ENCODE results near the gene KDM6A.

The KDM6A gene

DNA sequence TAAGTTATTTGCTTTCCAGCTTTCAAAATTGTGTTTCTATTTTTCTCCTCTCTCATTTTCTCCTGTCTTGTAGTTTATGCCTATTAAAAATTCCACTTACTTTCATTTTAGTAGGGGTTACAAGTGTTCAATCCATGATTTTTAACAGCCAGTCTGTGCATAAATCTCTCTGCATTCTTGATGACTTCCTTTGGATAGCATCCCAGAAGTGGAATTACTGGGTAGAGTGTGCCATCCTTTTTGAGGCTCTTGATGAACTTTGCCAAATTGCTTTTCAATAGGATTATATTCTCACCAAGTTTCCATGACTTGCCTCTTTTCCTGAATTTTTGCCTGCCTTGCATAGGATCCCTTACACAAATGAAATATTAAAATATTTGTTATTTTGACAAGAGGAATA, 269.2 kb downstream of the KDM6A start:
- H3K4me3 ChIP-seq (ENCODE audit: low read length in 2 of 2): no peak overlapping the region
- H3K36me3 ChIP-seq (ENCODE audit: control insufficient read depth in 2 of 2, insufficient read depth in 2 of 2, low read length in 2 of 2): no peaks in the 10 kb centered on the region
- peaks cover 0 to 2% of the 10 kb centered on the region in 2 donors for H3K27me3 ChIP-seq (ENCODE audit: control insufficient read depth in 1 of 2, insufficient read depth in 2 of 2, low read length in 2 of 2)
- no peaks in the 10 kb centered on the region for H3K9me3 ChIP-seq (ENCODE audit: control insufficient read depth in 2 of 2, low read length in 2 of 2)
- no peaks in the 10 kb centered on the region for H3K4me1 ChIP-seq (ENCODE audit: control insufficient read depth, insufficient read depth, low read length)
- no peak overlapping the region for H3K9ac ChIP-seq (ENCODE audit: low read length in 2 of 2)
- no peak overlapping the region for H3K27ac ChIP-seq (ENCODE audit: low read length)

DNA sequence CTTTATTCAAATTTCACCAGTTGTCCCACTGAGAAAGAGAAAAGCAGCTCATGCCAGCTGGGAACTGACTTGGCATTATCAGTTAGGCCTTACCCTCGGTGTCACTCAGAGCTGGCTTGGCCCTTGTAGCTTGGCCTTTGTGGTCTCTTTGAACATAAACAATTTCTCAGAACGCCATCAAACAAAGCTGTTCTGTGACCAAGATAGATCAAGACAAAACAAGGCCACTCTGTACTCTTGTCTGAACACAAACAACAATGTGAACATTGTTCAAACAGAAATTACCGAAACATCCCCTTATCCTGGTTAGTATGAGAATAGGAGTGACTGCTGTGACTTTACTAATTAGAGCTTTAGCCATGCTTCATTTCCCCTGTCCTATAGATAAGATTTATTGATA, 270.5 kb downstream of the KDM6A start:
- H3K27ac ChIP-seq (ENCODE audit: low read length): no peak overlapping the region
- no peak overlapping the region for H3K4me3 ChIP-seq (ENCODE audit: low read length in 2 of 2)

DNA sequence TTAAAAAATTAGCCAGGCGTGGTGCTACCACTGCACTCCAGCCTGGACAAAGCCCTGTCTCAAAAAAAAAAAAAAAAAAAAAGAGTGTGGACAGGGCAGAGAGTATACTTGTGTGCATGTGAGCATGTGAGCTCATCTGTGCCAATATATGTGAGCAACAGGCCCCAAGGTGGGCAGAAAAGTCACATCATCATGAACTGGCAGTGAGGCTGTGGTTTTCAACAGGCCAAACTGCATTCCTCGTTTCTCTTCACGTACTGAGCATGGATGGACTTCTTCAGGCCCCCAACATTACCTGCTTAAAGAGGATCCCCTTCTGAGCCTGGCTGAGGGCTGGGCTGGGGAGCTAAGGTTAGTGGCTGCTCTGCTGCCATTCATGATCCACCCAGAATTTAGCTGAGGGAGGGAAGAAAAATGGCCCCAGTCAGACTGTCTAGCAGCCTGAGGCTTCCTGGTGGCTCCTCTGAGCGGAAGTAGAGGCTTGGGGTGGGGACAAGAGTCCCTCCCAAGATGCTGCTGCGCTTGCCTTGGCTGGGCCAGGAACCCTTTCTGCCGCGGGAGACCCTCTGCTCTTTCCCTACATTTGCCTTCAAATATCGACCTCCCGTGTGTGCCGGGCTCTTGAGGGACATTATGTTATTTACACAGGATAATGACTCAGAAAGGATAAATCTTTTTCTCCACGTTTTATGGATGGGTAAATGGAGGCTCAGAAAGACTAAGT, 272.7 kb downstream of the KDM6A start:
- no peaks in the 10 kb centered on the region for H3K9me3 ChIP-seq (ENCODE audit: control insufficient read depth in 2 of 2, low read length in 2 of 2)
- H3K27me3 ChIP-seq (ENCODE audit: control insufficient read depth in 1 of 2, insufficient read depth in 2 of 2, low read length in 2 of 2): peaks cover 0 to 8% of the 10 kb centered on the region in 2 donors
- no peak overlapping the region for H3K9ac ChIP-seq (ENCODE audit: low read length in 2 of 2)
- H3K4me1 ChIP-seq (ENCODE audit: control insufficient read depth, insufficient read depth, low read length): no peaks in the 10 kb centered on the region
- H3K27ac ChIP-seq (ENCODE audit: low read length): no peak overlapping the region
- no peak overlapping the region for H3K4me3 ChIP-seq (ENCODE audit: low read length in 2 of 2)
- no peaks in the 10 kb centered on the region for H3K36me3 ChIP-seq (ENCODE audit: control insufficient read depth in 2 of 2, insufficient read depth in 2 of 2, low read length in 2 of 2)

More for the DNA sequence above, 270.5 kb downstream of the KDM6A start:
- no peaks in the 10 kb centered on the region for H3K36me3 ChIP-seq (ENCODE audit: control insufficient read depth in 2 of 2, insufficient read depth in 2 of 2, low read length in 2 of 2)
- H3K4me1 ChIP-seq (ENCODE audit: control insufficient read depth, insufficient read depth, low read length): no peaks in the 10 kb centered on the region
- H3K9ac ChIP-seq (ENCODE audit: low read length in 2 of 2): no peak overlapping the region
- peaks cover 0 to 2% of the 10 kb centered on the region in 2 donors for H3K27me3 ChIP-seq (ENCODE audit: control insufficient read depth in 1 of 2, insufficient read depth in 2 of 2, low read length in 2 of 2)
- H3K9me3 ChIP-seq (ENCODE audit: control insufficient read depth in 2 of 2, low read length in 2 of 2): no peaks in the 10 kb centered on the region

DNA sequence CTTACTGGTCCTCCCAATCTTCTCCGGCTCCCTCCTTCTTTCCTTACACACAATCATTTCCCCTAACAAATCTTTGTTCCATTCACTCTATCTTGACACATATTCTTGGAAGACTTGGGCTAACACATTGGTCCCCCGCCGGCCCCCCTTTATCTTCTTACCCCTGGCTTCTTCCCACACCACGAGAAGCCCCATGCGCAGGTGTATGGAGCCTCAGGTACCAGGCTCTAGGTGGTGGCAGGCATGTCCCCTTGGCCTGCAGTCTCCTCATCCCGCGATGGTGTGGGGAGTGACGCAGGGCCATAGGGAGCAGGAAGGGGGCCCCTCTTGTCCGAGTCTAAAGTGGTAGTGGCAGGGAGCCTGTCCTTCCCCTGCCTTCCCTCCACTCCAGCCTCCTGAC, 277.8 kb downstream of the KDM6A start:
- H3K9ac ChIP-seq (ENCODE audit: low read length in 2 of 2): no peak overlapping the region
- H3K27me3 ChIP-seq (ENCODE audit: control insufficient read depth in 1 of 2, insufficient read depth in 2 of 2, low read length in 2 of 2): peaks cover 0 to 8% of the 10 kb centered on the region in 2 donors
- no peaks in the 10 kb centered on the region for H3K36me3 ChIP-seq (ENCODE audit: control insufficient read depth in 2 of 2, insufficient read depth in 2 of 2, low read length in 2 of 2)
- no peak overlapping the region for H3K4me3 ChIP-seq (ENCODE audit: low read length in 2 of 2)
- H3K4me1 ChIP-seq (ENCODE audit: control insufficient read depth, insufficient read depth, low read length): no peaks in the 10 kb centered on the region
- no peaks in the 10 kb centered on the region for H3K9me3 ChIP-seq (ENCODE audit: control insufficient read depth in 2 of 2, low read length in 2 of 2)
- H3K27ac ChIP-seq (ENCODE audit: low read length): no peak overlapping the region

DNA sequence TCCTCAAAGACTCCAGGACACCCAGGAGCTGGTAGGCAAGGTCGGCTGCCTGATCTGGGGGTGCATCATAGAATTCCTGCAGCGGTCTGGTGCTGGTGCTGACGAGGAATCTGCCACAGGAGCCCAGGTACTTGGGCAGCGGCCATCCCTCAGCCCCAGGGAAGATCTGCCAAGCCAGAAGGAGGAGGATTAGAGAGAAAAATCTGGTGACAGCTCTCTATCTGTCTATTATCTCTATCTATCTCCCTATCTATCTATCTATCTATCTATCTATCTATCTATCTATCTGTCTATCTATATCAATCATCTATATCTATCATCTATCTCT, 281.0 kb downstream of the KDM6A start:
- Histone ChIP-seq H3K27me3 (ENCODE audit: control insufficient read depth in 1 of 2, insufficient read depth in 2 of 2, low read length in 2 of 2) (peaks cover 0 to 10% of the 10 kb centered on the region in 2 donors), H3K36me3 (ENCODE audit: control insufficient read depth in 2 of 2, insufficient read depth in 2 of 2, low read length in 2 of 2) (no peaks in the 10 kb centered on the region), H3K27ac (ENCODE audit: low read length) (no peak overlapping the region), H3K9ac (ENCODE audit: low read length in 2 of 2) (no peak overlapping the region), H3K9me3 (ENCODE audit: control insufficient read depth in 2 of 2, low read length in 2 of 2) (no peaks in the 10 kb centered on the region), H3K4me1 (ENCODE audit: control insufficient read depth, insufficient read depth, low read length) (no peaks in the 10 kb centered on the region), H3K4me3 (ENCODE audit: low read length in 2 of 2) (no peak overlapping the region)

DNA sequence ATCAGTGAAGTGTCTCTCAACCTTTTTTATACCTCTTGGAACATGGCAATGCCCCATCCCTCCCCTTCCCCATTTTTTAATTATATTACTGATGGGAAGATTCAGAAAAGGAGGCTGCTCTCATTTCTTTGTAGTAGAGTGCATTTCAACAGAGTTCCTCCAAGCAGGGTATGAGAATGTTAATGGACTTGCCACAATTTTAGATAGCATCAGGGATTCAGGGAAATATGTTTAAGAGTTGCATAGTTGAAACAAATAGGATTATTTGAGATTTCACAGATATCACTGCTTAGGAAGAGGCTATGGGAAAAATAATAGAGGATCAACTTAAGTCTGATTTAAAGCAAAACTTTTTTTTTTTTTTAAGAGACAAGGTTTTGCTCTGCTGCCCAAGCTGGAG, 281.5 kb downstream of the KDM6A start:
- Histone ChIP-seq H3K4me1 (ENCODE audit: control insufficient read depth, insufficient read depth, low read length) (no peaks in the 10 kb centered on the region), H3K9me3 (ENCODE audit: control insufficient read depth in 2 of 2, low read length in 2 of 2) (no peaks in the 10 kb centered on the region), H3K36me3 (ENCODE audit: control insufficient read depth in 2 of 2, insufficient read depth in 2 of 2, low read length in 2 of 2) (no peaks in the 10 kb centered on the region), H3K9ac (ENCODE audit: low read length in 2 of 2) (no peak overlapping the region), H3K27ac (ENCODE audit: low read length) (no peak overlapping the region), H3K27me3 (ENCODE audit: control insufficient read depth in 1 of 2, insufficient read depth in 2 of 2, low read length in 2 of 2) (peaks cover 0 to 6% of the 10 kb centered on the region in 2 donors), H3K4me3 (ENCODE audit: low read length in 2 of 2) (no peak overlapping the region)

DNA sequence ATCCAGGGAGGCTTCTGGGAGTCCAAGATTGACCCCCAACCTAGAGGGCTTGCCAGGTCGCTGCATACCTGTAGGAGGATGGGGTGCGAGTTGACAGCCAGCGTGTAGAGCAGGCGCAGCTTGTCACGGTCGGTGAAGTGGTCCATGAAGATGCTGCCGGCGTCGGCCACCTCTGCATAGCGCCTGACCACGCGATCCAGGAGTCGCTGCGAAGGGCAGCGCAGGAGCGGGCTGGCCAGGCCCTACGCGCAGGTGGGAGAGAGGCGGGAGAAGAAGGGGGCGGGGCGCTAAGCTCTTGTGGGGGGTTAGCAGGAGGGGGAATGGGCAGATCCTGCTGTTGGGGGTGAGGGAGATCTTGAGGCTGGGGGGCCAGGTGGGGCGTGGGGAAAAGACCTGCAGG, 284.7 kb downstream of the KDM6A start:
- H3K27me3 ChIP-seq (ENCODE audit: control insufficient read depth in 1 of 2, insufficient read depth in 2 of 2, low read length in 2 of 2): peaks cover 0 to 5% of the 10 kb centered on the region in 2 donors
- H3K27ac ChIP-seq (ENCODE audit: low read length): no peak overlapping the region
- peaks cover 0 to 7% of the 10 kb centered on the region in 2 donors for H3K9me3 ChIP-seq (ENCODE audit: control insufficient read depth in 2 of 2, low read length in 2 of 2)
- H3K4me3 ChIP-seq (ENCODE audit: low read length in 2 of 2): no peak overlapping the region
- H3K4me1 ChIP-seq (ENCODE audit: control insufficient read depth, insufficient read depth, low read length): no peaks in the 10 kb centered on the region
- no peaks in the 10 kb centered on the region for H3K36me3 ChIP-seq (ENCODE audit: control insufficient read depth in 2 of 2, insufficient read depth in 2 of 2, low read length in 2 of 2)
- H3K9ac ChIP-seq (ENCODE audit: low read length in 2 of 2): no peak overlapping the region

All from stomach smooth muscle (tissue), 2 donors.